Measurements from ENCODE around the gene CFTR.
A peak's percentile ranks its signal among the peaks of the same experiment; 100 is the strongest.

Gene CFTR

GRCh38 chr7:117493460-117493859 lies 13.6 kb downstream of the CFTR start:
- CTCF ChIA-PET = no interaction called here
- no peak overlapping the region for H3K27ac ChIP-seq (ENCODE audit: extremely low read depth, low read depth, low read length)
- POLR2A ChIA-PET = no interaction called here

GRCh38 chr7:117495308-117495707 lies 15.5 kb downstream of the CFTR start:
- no peak overlapping the region for H3K4me3 ChIP-seq (ENCODE audit: low read depth, low read length)
- CTCF ChIA-PET = no interaction called here
- POLR2A ChIA-PET = no interaction called here
- H3K4me1 ChIP-seq (ENCODE audit: control insufficient read depth, insufficient read depth, low read length) = no peaks in the 10 kb centered on the region
- TF ChIP-seq IKZF3 (tag by site-specific recombination; IDR thresholded peaks at IDR 0.05) = no peak
- peak; percentile 60; the same call in 1 of the 2 replicates for TF ChIP-seq BCL6B (tag by site-specific recombination; IDR thresholded peaks at IDR 0.05)
- no peak for TF ChIP-seq ZNF146 (tag by site-specific recombination; IDR thresholded peaks at IDR 0.05)
- no peak for TF ChIP-seq BCL11A (tag by site-specific recombination; IDR thresholded peaks at IDR 0.05; ENCODE audit: low read depth)
- H3K36me3 ChIP-seq (ENCODE audit: control insufficient read depth in 2 of 2, insufficient read depth in 1 of 2, low read length in 2 of 2) = no peaks in the 10 kb centered on the region
- no peaks in the 10 kb centered on the region for H3K9me3 ChIP-seq (ENCODE audit: control insufficient read depth, insufficient read depth, low read depth, low read length)
- no peak overlapping the region for H3K27ac ChIP-seq (ENCODE audit: extremely low read depth, low read depth, low read length)

More at GRCh38 chr7:117493460-117493859, 13.6 kb downstream of the CFTR start:
- TF ChIP-seq PRDM6 (tag by site-specific recombination; IDR thresholded peaks at IDR 0.05) (no peak), ZFP3 (tag by site-specific recombination; IDR thresholded peaks at IDR 0.05; ENCODE audit: low read depth) (no peak), ZBTB26 (tag by site-specific recombination; optimal IDR thresholded peaks at IDR 0.05) (no peak), PRDM2 (tag by site-specific recombination; IDR thresholded peaks at IDR 0.05; ENCODE audit: borderline replicate concordance) (no peak), ZNF830 (tag by site-specific recombination; IDR thresholded peaks at IDR 0.05; ENCODE audit: low read depth) (no peak), ZNF561 (tag by site-specific recombination; IDR thresholded peaks at IDR 0.05; ENCODE audit: borderline replicate concordance) (no peak)
- H3K4me1 ChIP-seq (ENCODE audit: control insufficient read depth, insufficient read depth, low read length) = no peaks in the 10 kb centered on the region
- no peaks in the 10 kb centered on the region for H3K36me3 ChIP-seq (ENCODE audit: control insufficient read depth in 2 of 2, insufficient read depth in 1 of 2, low read length in 2 of 2)
- no peak overlapping the region for H3K4me3 ChIP-seq (ENCODE audit: low read depth, low read length)
- no peaks in the 10 kb centered on the region for H3K9me3 ChIP-seq (ENCODE audit: control insufficient read depth, insufficient read depth, low read depth, low read length)

GRCh38 chr7:117502331-117502730 lies 22.5 kb downstream of the CFTR start:
- TF ChIP-seq ZIC2 (tag by site-specific recombination; IDR thresholded peaks at IDR 0.05) (no peak), ZNF416 (tag by site-specific recombination; IDR thresholded peaks at IDR 0.05) (no peak), ZNF146 (tag by site-specific recombination; IDR thresholded peaks at IDR 0.05) (no peak), PRDM2 (tag by site-specific recombination; IDR thresholded peaks at IDR 0.05; ENCODE audit: borderline replicate concordance) (no peak)
- H3K4me1 ChIP-seq (ENCODE audit: control insufficient read depth, insufficient read depth, low read length) = no peaks in the 10 kb centered on the region
- H3K4me3 ChIP-seq (ENCODE audit: low read depth, low read length) = no peak overlapping the region
- ChIA-PET POLR2A (no interaction called here), CTCF (no interaction called here)
- no peaks in the 10 kb centered on the region for H3K36me3 ChIP-seq (ENCODE audit: control insufficient read depth in 2 of 2, insufficient read depth in 1 of 2, low read length in 2 of 2)
- no peaks in the 10 kb centered on the region for H3K9me3 ChIP-seq (ENCODE audit: control insufficient read depth, insufficient read depth, low read depth, low read length)
- H3K27ac ChIP-seq (ENCODE audit: extremely low read depth, low read depth, low read length) = no peak overlapping the region
